ENCODE data around the gene MAFF.

Gene MAFF

GRCh38 chr22:38220653-38221386 is 19.0 kb downstream of the MAFF start:
- no peak for TF ChIP-seq GATA3 (IDR thresholded peaks at IDR 0.05; ENCODE audit: low read depth, low read length)
- TF ChIP-seq GATA2 (IDR thresholded peaks at IDR 0.05; ENCODE audit: low read depth, low read length) = no peak

GRCh38 chr22:38221407-38221806 is 19.6 kb downstream of the MAFF start:
- no peak for TF ChIP-seq GATA2 (IDR thresholded peaks at IDR 0.05; ENCODE audit: low read depth, low read length)
- TF ChIP-seq GATA3 (IDR thresholded peaks at IDR 0.05; ENCODE audit: low read depth, low read length) = no peak

GRCh38 chr22:38221908-38222796 is 20.4 kb downstream of the MAFF start:
- TF ChIP-seq GATA3 (IDR thresholded peaks at IDR 0.05; ENCODE audit: low read depth, low read length) (no peak), GATA2 (IDR thresholded peaks at IDR 0.05; ENCODE audit: low read depth, low read length) (no peak)

- no peak for TF ChIP-seq GATA2 (IDR thresholded peaks at IDR 0.05; ENCODE audit: low read depth, low read length)
- TF ChIP-seq GATA3 (IDR thresholded peaks at IDR 0.05; ENCODE audit: low read depth, low read length) = no peak
These were observed 21.0 kb downstream of the MAFF start for GRCh38 chr22:38222797-38223119.

- TF ChIP-seq GATA3 (IDR thresholded peaks at IDR 0.05; ENCODE audit: low read depth, low read length) (no peak), GATA2 (IDR thresholded peaks at IDR 0.05; ENCODE audit: low read depth, low read length) (no peak)
These were observed 21.6 kb downstream of the MAFF start for GRCh38 chr22:38223289-38223960.

- TF ChIP-seq GATA3 (IDR thresholded peaks at IDR 0.05; ENCODE audit: low read depth, low read length) (no peak), GATA2 (IDR thresholded peaks at IDR 0.05; ENCODE audit: low read depth, low read length) (no peak)
These were observed 25.3 kb downstream of the MAFF start for GRCh38 chr22:38226853-38227649.

- no peak for TF ChIP-seq GATA3 (IDR thresholded peaks at IDR 0.05; ENCODE audit: low read depth, low read length)
- TF ChIP-seq GATA2 (IDR thresholded peaks at IDR 0.05; ENCODE audit: low read depth, low read length) = no peak
These were observed 26.6 kb downstream of the MAFF start for GRCh38 chr22:38228326-38228872.

GRCh38 chr22:38228873-38229740 is 27.3 kb downstream of the MAFF start:
- TF ChIP-seq GATA3 (IDR thresholded peaks at IDR 0.05; ENCODE audit: low read depth, low read length) (no peak), GATA2 (IDR thresholded peaks at IDR 0.05; ENCODE audit: low read depth, low read length) (no peak)

GRCh38 chr22:38230108-38230825 is 28.5 kb downstream of the MAFF start:
- no peak for TF ChIP-seq GATA3 (IDR thresholded peaks at IDR 0.05; ENCODE audit: low read depth, low read length)
- no peak for TF ChIP-seq GATA2 (IDR thresholded peaks at IDR 0.05; ENCODE audit: low read depth, low read length)

GRCh38 chr22:38230916-38231315 is 29.1 kb downstream of the MAFF start:
- TF ChIP-seq GATA3 (IDR thresholded peaks at IDR 0.05; ENCODE audit: low read depth, low read length) (no peak), GATA2 (IDR thresholded peaks at IDR 0.05; ENCODE audit: low read depth, low read length) (no peak)

GRCh38 chr22:38232196-38232595 is 30.4 kb downstream of the MAFF start:
- TF ChIP-seq GATA2 (IDR thresholded peaks at IDR 0.05; ENCODE audit: low read depth, low read length) = no peak
- no peak for TF ChIP-seq GATA3 (IDR thresholded peaks at IDR 0.05; ENCODE audit: low read depth, low read length)

GRCh38 chr22:38233427-38233826 is 31.6 kb downstream of the MAFF start:
- no peak for TF ChIP-seq GATA2 (IDR thresholded peaks at IDR 0.05; ENCODE audit: low read depth, low read length)
- no peak for TF ChIP-seq GATA3 (IDR thresholded peaks at IDR 0.05; ENCODE audit: low read depth, low read length)
